HEK293 (cell line): ENCODE results near the gene ELOVL1.

Source experiments
- BCL11B ChIP-seq: fragments of 450-650 bp; formaldehyde crosslinking; IDR thresholded peaks from 2 replicates; pipeline ENCODE4 v1.5.1; 2016; ENCODE audit warnings: low read depth, missing biosample characterization, missing genetic modification characterization
- CTCF ChIP-seq: fragments of 450-650 bp; formaldehyde crosslinking; IDR thresholded peaks from 2 replicates; pipeline ENCODE4 v1.5.1; 2016; ENCODE audit warnings: missing biosample characterization, missing genetic modification characterization
- GLI2 ChIP-seq: fragments of 450-650 bp; formaldehyde crosslinking; IDR thresholded peaks from 2 replicates; pipeline ENCODE4; 2017; ENCODE audit warnings: missing biosample characterization, missing genetic modification characterization, low read depth, borderline replicate concordance
- HOXD13 ChIP-seq: sonication (generic); formaldehyde crosslinking; IDR thresholded peaks from 2 replicates; pipeline ENCODE4 v1.8.0; 2022; ENCODE audit warnings: missing genetic modification reagents, borderline replicate concordance
- IKZF3 ChIP-seq: fragments of 450-650 bp; IDR thresholded peaks from 2 replicates; pipeline ENCODE4 v1.5.0; 2018; ENCODE audit warnings: missing biosample characterization, mild to moderate bottlenecking, missing genetic modification characterization, moderate library complexity
- KLF1 ChIP-seq: fragments of 450-650 bp; formaldehyde crosslinking; IDR thresholded peaks from 2 replicates; pipeline ENCODE4 v1.5.1; 2016; ENCODE audit warnings: missing biosample characterization, missing genetic modification characterization
- KLF9 ChIP-seq: fragments of 450-650 bp; formaldehyde crosslinking; IDR thresholded peaks from 2 replicates; pipeline ENCODE4 v1.5.1; 2016; ENCODE audit warnings: missing biosample characterization, missing genetic modification characterization, low read depth
- SALL2 ChIP-seq: fragments of 450-650 bp; formaldehyde crosslinking; IDR thresholded peaks from 2 replicates; pipeline ENCODE4 v1.5.0; 2017; ENCODE audit warnings: missing biosample characterization, mild to moderate bottlenecking, missing genetic modification characterization, borderline replicate concordance
- SETDB1 ChIP-seq: IDR thresholded peaks from one replicate; pipeline ENCODE4 v1.6.1; 2017; ENCODE audit warnings: mild to moderate bottlenecking, low read length, moderate library complexity, mixed read lengths; ENCODE audit not compliant: insufficient read length
- SP2 ChIP-seq: fragments of 450-650 bp; formaldehyde crosslinking; IDR thresholded peaks from 2 replicates; pipeline ENCODE4 v1.5.1; 2016; ENCODE audit warnings: missing biosample characterization, missing genetic modification characterization
- YY2 ChIP-seq: fragments of 450-650 bp; formaldehyde crosslinking; IDR thresholded peaks from 2 replicates; pipeline ENCODE4 v1.5.1; 2016; ENCODE audit warnings: missing biosample characterization, missing genetic modification characterization
- ZBTB49 ChIP-seq: fragments of 450-650 bp; formaldehyde crosslinking; IDR thresholded peaks from 2 replicates; pipeline ENCODE4 v1.5.1; 2016; ENCODE audit warnings: missing biosample characterization, missing genetic modification characterization, low read depth
- ZNF114 ChIP-seq: fragments of 450-650 bp; formaldehyde crosslinking; IDR thresholded peaks from 2 replicates; pipeline ENCODE4 v1.5.0; 2017; ENCODE audit warnings: missing biosample characterization, missing genetic modification characterization
- ZNF155 ChIP-seq: fragments of 450-650 bp; formaldehyde crosslinking; IDR thresholded peaks from 2 replicates; pipeline ENCODE4 v1.5.1; 2016; ENCODE audit warnings: missing biosample characterization, missing genetic modification characterization
- ZNF16 ChIP-seq: fragments of 450-650 bp; formaldehyde crosslinking; IDR thresholded peaks from 2 replicates; pipeline ENCODE4 v1.5.1; 2016; ENCODE audit warnings: low read depth, missing biosample characterization, missing genetic modification characterization
- ZNF19 ChIP-seq: fragments of 450-650 bp; formaldehyde crosslinking; IDR thresholded peaks from 2 replicates; pipeline ENCODE4; 2016; ENCODE audit warnings: missing biosample characterization, missing genetic modification characterization, low read depth
- ZNF2 ChIP-seq: fragments of 450-650 bp; formaldehyde crosslinking; IDR thresholded peaks from 2 replicates; pipeline ENCODE4 v1.5.1; 2016; ENCODE audit warnings: missing biosample characterization, missing genetic modification characterization
- ZNF211 ChIP-seq: fragments of 450-650 bp; formaldehyde crosslinking; IDR thresholded peaks from 2 replicates; pipeline ENCODE4 v1.5.1; 2016; ENCODE audit warnings: low read depth, missing biosample characterization, missing genetic modification characterization
- ZNF24 ChIP-seq: fragments of 450-650 bp; formaldehyde crosslinking; IDR thresholded peaks from 2 replicates; pipeline ENCODE4 v1.5.1; 2016; ENCODE audit warnings: missing biosample characterization, missing genetic modification characterization
- ZNF292 ChIP-seq: fragments of 450-650 bp; formaldehyde crosslinking; IDR thresholded peaks from 2 replicates; pipeline ENCODE4 v1.5.1; 2016; ENCODE audit warnings: low read depth, missing biosample characterization, missing genetic modification characterization, borderline replicate concordance
- ZNF548 ChIP-seq: fragments of 450-650 bp; formaldehyde crosslinking; IDR thresholded peaks from 2 replicates; pipeline ENCODE4 v1.5.1; 2016; ENCODE audit warnings: missing biosample characterization, missing genetic modification characterization
- ZNF600 ChIP-seq: fragments of 450-650 bp; formaldehyde crosslinking; IDR thresholded peaks from 2 replicates; pipeline ENCODE4 v1.5.1; 2016; ENCODE audit warnings: missing biosample characterization, missing genetic modification characterization
- ZNF677 ChIP-seq: fragments of 450-650 bp; IDR thresholded peaks from 2 replicates; pipeline ENCODE4 v1.5.0; 2018; ENCODE audit warnings: missing biosample characterization, mild to moderate bottlenecking, missing genetic modification characterization, moderate library complexity
- ZNF792 ChIP-seq: fragments of 450-650 bp; formaldehyde crosslinking; IDR thresholded peaks from 2 replicates; pipeline ENCODE4 v1.5.1; 2016; ENCODE audit warnings: missing biosample characterization, missing genetic modification characterization
- TF ChIP-seq, protein P1 (sequence below): fragments of 450-650 bp; formaldehyde crosslinking; IDR thresholded peaks from 2 replicates; pipeline ENCODE4 v1.5.1; 2016; ENCODE audit warnings: missing biosample characterization, missing genetic modification characterization, borderline replicate concordance
- TF ChIP-seq, protein P2 (sequence below): fragments of 450-650 bp; formaldehyde crosslinking; IDR thresholded peaks from 2 replicates; pipeline ENCODE4 v1.5.1; 2016; ENCODE audit warnings: missing biosample characterization, missing genetic modification characterization
- TF ChIP-seq, protein P3 (sequence below): sonication (generic); formaldehyde crosslinking; IDR thresholded peaks from 2 replicates; pipeline ENCODE4 v1.8.1; 2022; ENCODE audit warnings: mild to moderate bottlenecking, moderate library complexity, missing genetic modification reagents
- TF ChIP-seq, protein P4 (sequence below): fragments of 450-650 bp; formaldehyde crosslinking; IDR thresholded peaks from 2 replicates; pipeline ENCODE4 v1.5.1; 2016; ENCODE audit warnings: missing biosample characterization, missing genetic modification characterization

ELOVL1 gene

DNA sequence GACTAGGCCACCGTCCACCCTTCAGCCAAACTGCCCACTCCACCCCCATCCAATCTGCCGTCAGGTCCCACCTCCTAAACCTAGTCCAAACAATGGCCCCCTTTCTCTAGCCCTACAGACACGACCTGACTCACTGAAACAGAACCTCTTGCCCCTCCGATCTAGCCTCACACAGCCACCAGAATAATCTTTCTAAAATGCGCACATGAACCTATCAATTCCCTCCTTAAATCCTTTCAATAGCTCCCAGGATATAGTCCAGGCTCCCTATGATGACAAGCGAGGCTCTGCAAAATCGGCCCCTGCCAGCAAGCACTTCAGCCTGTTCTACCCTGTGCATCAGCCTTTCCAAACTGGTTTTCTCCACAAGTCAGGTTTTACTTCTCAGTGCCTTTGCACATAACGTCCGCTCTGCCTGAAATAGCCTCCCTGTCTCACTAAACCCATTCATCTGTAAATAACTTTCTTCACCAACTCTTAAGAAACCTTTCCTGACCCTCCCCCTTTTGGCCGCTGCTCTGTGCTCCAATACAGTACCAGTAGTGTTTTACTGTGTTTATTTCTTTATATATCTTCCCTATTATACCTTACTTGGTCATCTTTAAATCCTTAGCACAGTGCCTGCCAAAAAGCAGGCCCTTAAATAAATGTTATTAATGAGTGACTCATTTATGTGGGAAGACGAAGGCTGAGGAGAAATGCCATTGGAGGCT is 18.1 kb downstream of the ELOVL1 start (continued):
- TF ChIP-seq KLF1 (no peak; the same call in 1 of the 2 replicates), GLI2 (tag by site-specific recombination) (no peak), KLF9 (tag by site-specific recombination) (no peak), CTCF (tag by site-specific recombination) (no peak), ZNF2 (tag by site-specific recombination) (peak; percentile 6; the same call in 1 of the 2 replicates), ZNF600 (tag by site-specific recombination) (0 out of 2 replicates have a peak, but pooled peaks have one; percentile 15), ZBTB49 (no peak), ZNF19 (no peak), SETDB1 (no peak), ZNF155 (no peak), ZNF792 (tag by site-specific recombination) (no peak), ZNF677 (tag by site-specific recombination) (no peak), YY2 (tag by site-specific recombination) (no peak), ZNF548 (tag by site-specific recombination) (no peak), IKZF3 (no peak), ZNF24 (no peak), SP2 (tag by site-specific recombination) (no peak), ZNF211 (no peak), ZNF292 (tag by site-specific recombination) (no peak), ZNF114 (tag by site-specific recombination) (no peak), BCL11B (no peak), SALL2 (tag by site-specific recombination) (no peak), HOXD13 (CRISPR knock-in tag) (no peak), ZNF16 (tag by site-specific recombination) (no peak)
- TF ChIP-seq, protein P1, sequence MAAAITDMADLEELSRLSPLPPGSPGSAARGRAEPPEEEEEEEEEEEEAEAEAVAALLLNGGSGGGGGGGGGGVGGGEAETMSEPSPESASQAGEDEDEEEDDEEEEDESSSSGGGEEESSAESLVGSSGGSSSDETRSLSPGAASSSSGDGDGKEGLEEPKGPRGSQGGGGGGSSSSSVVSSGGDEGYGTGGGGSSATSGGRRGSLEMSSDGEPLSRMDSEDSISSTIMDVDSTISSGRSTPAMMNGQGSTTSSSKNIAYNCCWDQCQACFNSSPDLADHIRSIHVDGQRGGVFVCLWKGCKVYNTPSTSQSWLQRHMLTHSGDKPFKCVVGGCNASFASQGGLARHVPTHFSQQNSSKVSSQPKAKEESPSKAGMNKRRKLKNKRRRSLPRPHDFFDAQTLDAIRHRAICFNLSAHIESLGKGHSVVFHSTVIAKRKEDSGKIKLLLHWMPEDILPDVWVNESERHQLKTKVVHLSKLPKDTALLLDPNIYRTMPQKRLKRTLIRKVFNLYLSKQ, result no peak
- TF ChIP-seq, protein P2, sequence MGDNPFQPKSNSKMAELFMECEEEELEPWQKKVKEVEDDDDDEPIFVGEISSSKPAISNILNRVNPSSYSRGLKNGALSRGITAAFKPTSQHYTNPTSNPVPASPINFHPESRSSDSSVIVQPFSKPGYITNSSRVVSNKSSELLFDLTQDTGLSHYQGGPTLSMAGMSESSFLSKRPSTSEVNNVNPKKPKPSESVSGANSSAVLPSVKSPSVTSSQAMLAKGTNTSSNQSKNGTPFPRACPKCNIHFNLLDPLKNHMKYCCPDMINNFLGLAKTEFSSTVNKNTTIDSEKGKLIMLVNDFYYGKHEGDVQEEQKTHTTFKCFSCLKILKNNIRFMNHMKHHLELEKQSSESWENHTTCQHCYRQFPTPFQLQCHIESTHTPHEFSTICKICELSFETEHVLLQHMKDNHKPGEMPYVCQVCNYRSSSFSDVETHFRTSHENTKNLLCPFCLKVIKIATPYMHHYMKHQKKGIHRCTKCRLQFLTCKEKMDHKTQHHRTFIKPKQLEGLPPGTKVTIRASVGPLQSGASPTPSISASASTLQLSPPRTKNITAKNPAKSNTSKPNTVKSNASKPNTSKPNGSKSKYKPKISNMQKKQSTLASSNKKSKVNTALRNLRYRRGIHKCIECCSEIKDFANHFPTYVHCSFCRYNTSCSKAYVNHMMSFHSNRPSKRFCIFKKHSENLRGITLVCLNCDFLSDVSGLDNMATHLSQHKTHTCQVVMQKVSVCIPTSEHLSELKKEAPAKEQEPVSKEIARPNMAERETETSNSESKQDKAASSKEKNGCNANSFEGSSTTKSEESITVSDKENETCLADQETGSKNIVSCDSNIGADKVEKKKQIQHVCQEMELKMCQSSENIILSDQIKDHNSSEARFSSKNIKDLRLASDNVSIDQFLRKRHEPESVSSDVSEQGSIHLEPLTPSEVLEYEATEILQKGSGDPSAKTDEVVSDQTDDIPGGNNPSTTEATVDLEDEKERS (tag by site-specific recombination), result no peak
- TF ChIP-seq, protein P3, sequence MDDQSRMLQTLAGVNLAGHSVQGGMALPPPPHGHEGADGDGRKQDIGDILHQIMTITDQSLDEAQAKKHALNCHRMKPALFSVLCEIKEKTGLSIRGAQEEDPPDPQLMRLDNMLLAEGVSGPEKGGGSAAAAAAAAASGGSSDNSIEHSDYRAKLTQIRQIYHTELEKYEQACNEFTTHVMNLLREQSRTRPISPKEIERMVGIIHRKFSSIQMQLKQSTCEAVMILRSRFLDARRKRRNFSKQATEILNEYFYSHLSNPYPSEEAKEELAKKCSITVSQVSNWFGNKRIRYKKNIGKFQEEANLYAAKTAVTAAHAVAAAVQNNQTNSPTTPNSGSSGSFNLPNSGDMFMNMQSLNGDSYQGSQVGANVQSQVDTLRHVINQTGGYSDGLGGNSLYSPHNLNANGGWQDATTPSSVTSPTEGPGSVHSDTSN (CRISPR knock-in tag), result no peak
- TF ChIP-seq, protein P4, sequence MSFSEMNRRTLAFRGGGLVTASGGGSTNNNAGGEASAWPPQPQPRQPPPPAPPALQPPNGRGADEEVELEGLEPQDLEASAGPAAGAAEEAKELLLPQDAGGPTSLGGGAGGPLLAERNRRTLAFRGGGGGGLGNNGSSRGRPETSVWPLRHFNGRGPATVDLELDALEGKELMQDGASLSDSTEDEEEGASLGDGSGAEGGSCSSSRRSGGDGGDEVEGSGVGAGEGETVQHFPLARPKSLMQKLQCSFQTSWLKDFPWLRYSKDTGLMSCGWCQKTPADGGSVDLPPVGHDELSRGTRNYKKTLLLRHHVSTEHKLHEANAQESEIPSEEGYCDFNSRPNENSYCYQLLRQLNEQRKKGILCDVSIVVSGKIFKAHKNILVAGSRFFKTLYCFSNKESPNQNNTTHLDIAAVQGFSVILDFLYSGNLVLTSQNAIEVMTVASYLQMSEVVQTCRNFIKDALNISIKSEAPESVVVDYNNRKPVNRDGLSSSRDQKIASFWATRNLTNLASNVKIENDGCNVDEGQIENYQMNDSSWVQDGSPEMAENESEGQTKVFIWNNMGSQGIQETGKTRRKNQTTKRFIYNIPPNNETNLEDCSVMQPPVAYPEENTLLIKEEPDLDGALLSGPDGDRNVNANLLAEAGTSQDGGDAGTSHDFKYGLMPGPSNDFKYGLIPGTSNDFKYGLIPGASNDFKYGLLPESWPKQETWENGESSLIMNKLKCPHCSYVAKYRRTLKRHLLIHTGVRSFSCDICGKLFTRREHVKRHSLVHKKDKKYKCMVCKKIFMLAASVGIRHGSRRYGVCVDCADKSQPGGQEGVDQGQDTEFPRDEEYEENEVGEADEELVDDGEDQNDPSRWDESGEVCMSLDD, result no peak
